Osteoblast (primary cell): Measurements from ENCODE around the gene CKAP2L. TPM values are rescaled to one million over a fixed set of nuclear protein-coding genes. Genes with fewer than 3 reads are reported as not detected.

Experiments used
- DNase-seq: peaks from one replicate; pipeline ENCODE4 v3.0.0; 2011; ENCODE audit warnings: low spot score, mixed read lengths; ENCODE audit not compliant: insufficient read length; ENCODE audit errors: missing footprints
- H2AFZ ChIP-seq: 2 replicates; pipeline ENCODE4 v1.6.0; 2011; ENCODE audit warnings: mild to moderate bottlenecking, low read length
- H3K27ac ChIP-seq: 2 replicates; pipeline ENCODE4 v1.5.1; 2011; ENCODE audit warnings: mild to moderate bottlenecking, low read depth, low read length, moderate library complexity
- H3K27me3 ChIP-seq: 2 replicates; pipeline ENCODE4 v1.6.0; 2012; ENCODE audit warnings: mild to moderate bottlenecking, control low read depth, inconsistent platforms, low read length, moderate library complexity; ENCODE audit not compliant: insufficient read depth
- H3K36me3 ChIP-seq: 2 replicates; pipeline ENCODE4 v1.5.1; 2011; ENCODE audit warnings: mild to moderate bottlenecking, low read length, control low read depth, moderate library complexity; ENCODE audit not compliant: insufficient read depth
- H3K4me1 ChIP-seq: 2 replicates; pipeline ENCODE4 v1.5.1; 2011; ENCODE audit warnings: mild to moderate bottlenecking, low read length, control low read depth, moderate library complexity; ENCODE audit not compliant: insufficient read depth
- H3K4me2 ChIP-seq: 2 replicates; pipeline ENCODE4 v1.6.0; 2011; ENCODE audit warnings: mild to moderate bottlenecking, low read length; ENCODE audit not compliant: insufficient read depth
- H3K4me3 ChIP-seq: fragments of 200-600 bp; sonication (generic); 3 replicates; pipeline ENCODE4 v1.5.1; 2012; ENCODE audit warnings: mild to moderate bottlenecking, low read length, inconsistent platforms; ENCODE audit not compliant: insufficient read depth
- H3K79me2 ChIP-seq: 2 replicates; pipeline ENCODE4 v1.6.0; 2012; ENCODE audit warnings: mild to moderate bottlenecking, low read length, control low read depth, inconsistent platforms; ENCODE audit not compliant: insufficient read depth
- H3K9me3 ChIP-seq: 2 replicates; pipeline ENCODE4 v1.5.1; 2011; ENCODE audit warnings: low read depth, low read length, control low read depth
- H4K20me1 ChIP-seq: 2 replicates; pipeline ENCODE4 v1.6.0; 2012; ENCODE audit warnings: mild to moderate bottlenecking, low read length, control low read depth; ENCODE audit not compliant: insufficient read depth
- total RNA-seq: library from RNA; depleted of rRNA; stranded (reverse); fragments of >200 nt; gene quantifications from 2 replicates; pipeline ENCODE4 v1.2.3, GENCODE V29; 2012
- TF ChIP-seq, protein P1 (sequence below): IDR thresholded peaks from 2 replicates; pipeline ENCODE4 v1.5.1; 2011; ENCODE audit warnings: mild to moderate bottlenecking, low read depth, low read length, moderate library complexity; ENCODE audit errors: extremely low read depth

CKAP2L gene
- total RNA-seq, 1 donor = 1.1 TPM

GRCh38 chr2:112776113-112776512 lies 11.7 kb upstream of the CKAP2L start:
- no peak for DNase-seq
- H3K27me3 ChIP-seq = no peaks in the 10 kb centered on the region
- H3K27ac ChIP-seq = no peak overlapping the region
- no peak overlapping the region for H3K4me2 ChIP-seq
- TF ChIP-seq, protein P1, sequence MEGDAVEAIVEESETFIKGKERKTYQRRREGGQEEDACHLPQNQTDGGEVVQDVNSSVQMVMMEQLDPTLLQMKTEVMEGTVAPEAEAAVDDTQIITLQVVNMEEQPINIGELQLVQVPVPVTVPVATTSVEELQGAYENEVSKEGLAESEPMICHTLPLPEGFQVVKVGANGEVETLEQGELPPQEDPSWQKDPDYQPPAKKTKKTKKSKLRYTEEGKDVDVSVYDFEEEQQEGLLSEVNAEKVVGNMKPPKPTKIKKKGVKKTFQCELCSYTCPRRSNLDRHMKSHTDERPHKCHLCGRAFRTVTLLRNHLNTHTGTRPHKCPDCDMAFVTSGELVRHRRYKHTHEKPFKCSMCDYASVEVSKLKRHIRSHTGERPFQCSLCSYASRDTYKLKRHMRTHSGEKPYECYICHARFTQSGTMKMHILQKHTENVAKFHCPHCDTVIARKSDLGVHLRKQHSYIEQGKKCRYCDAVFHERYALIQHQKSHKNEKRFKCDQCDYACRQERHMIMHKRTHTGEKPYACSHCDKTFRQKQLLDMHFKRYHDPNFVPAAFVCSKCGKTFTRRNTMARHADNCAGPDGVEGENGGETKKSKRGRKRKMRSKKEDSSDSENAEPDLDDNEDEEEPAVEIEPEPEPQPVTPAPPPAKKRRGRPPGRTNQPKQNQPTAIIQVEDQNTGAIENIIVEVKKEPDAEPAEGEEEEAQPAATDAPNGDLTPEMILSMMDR = no peak
- H3K4me1 ChIP-seq = no peaks in the 10 kb centered on the region
- no peaks in the 10 kb centered on the region for H3K36me3 ChIP-seq
- H4K20me1 ChIP-seq = no peaks in the 10 kb centered on the region
- H3K79me2 ChIP-seq = no peaks in the 10 kb centered on the region
- no peaks in the 10 kb centered on the region for H3K9me3 ChIP-seq
- no peak overlapping the region for H3K4me3 ChIP-seq
- no peak overlapping the region for H2AFZ ChIP-seq

- H3K27ac ChIP-seq = no peak overlapping the region
- H3K4me2 ChIP-seq = no peak overlapping the region
- H3K4me1 ChIP-seq = no peaks in the 10 kb centered on the region
- H4K20me1 ChIP-seq = no peaks in the 10 kb centered on the region
- no peak overlapping the region for H2AFZ ChIP-seq
- no peaks in the 10 kb centered on the region for H3K36me3 ChIP-seq
- TF ChIP-seq, protein P1 = no peak
- no peaks in the 10 kb centered on the region for H3K27me3 ChIP-seq
- no peak overlapping the region for H3K4me3 ChIP-seq
- H3K9me3 ChIP-seq = no peaks in the 10 kb centered on the region
- H3K79me2 ChIP-seq = no peaks in the 10 kb centered on the region
- DNase-seq = no peak
Observed at GRCh38 chr2:112774536-112775285, 10.3 kb upstream of the CKAP2L start.

- Histone ChIP-seq H4K20me1 (no peaks in the 10 kb centered on the region), H3K4me3 (no peak overlapping the region), H3K36me3 (no peaks in the 10 kb centered on the region), H3K4me2 (no peak overlapping the region), H3K9me3 (no peaks in the 10 kb centered on the region), H2AFZ (no peak overlapping the region), H3K4me1 (no peaks in the 10 kb centered on the region), H3K27ac (no peak overlapping the region), H3K27me3 (no peaks in the 10 kb centered on the region), H3K79me2 (no peaks in the 10 kb centered on the region)
- no peak for DNase-seq
- TF ChIP-seq, protein P1 = no peak
Observed at GRCh38 chr2:112773556-112773955, 9.1 kb upstream of the CKAP2L start.

- no peak overlapping the region for H2AFZ ChIP-seq
- H3K27ac ChIP-seq = no peak overlapping the region
- no peak overlapping the region for H3K4me3 ChIP-seq
- no peak for DNase-seq
- H3K79me2 ChIP-seq = no peaks in the 10 kb centered on the region
- no peaks in the 10 kb centered on the region for H3K27me3 ChIP-seq
- no peaks in the 10 kb centered on the region for H3K4me1 ChIP-seq
- H3K4me2 ChIP-seq = no peak overlapping the region
- H3K9me3 ChIP-seq = no peaks in the 10 kb centered on the region
- H4K20me1 ChIP-seq = no peaks in the 10 kb centered on the region
- H3K36me3 ChIP-seq = no peaks in the 10 kb centered on the region
- TF ChIP-seq, protein P1 = no peak
Observed at GRCh38 chr2:112772911-112773475, 8.6 kb upstream of the CKAP2L start.
